Measurements from ENCODE around the gene PLD5. TPM values are rescaled to one million over a fixed set of nuclear protein-coding genes. Genes with fewer than 3 reads are reported as not detected.
"Not testable (repeated sequence)": the region's sequence is repeated elsewhere in the genome, so short reads cannot be mapped to it uniquely, and the experiment has no call there.

The PLD5 gene
- total RNA-seq, 1 experiment from 2014 or later: not detected

DNA sequence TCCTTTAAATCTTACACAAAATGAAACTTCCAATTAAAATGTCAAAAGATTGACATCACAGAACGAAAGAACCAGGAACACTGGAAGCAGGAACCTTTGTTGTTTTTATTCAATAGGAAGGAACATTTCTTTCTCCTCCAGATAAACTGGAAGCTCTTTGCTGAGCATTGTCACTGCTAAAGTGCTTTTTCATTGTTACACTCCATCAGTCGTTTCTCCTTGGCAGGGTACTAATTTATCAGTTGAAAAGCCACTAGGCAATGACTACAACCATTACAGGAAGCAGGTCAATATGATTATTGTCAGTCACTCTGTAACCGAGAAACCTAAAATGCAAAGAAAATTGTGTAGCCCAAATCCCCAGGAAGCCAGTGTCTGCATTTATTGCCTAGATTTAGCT is 362.4 kb downstream of the PLD5 start:
- DNase-seq (ENCODE audit: low spot score): no peak

DNA sequence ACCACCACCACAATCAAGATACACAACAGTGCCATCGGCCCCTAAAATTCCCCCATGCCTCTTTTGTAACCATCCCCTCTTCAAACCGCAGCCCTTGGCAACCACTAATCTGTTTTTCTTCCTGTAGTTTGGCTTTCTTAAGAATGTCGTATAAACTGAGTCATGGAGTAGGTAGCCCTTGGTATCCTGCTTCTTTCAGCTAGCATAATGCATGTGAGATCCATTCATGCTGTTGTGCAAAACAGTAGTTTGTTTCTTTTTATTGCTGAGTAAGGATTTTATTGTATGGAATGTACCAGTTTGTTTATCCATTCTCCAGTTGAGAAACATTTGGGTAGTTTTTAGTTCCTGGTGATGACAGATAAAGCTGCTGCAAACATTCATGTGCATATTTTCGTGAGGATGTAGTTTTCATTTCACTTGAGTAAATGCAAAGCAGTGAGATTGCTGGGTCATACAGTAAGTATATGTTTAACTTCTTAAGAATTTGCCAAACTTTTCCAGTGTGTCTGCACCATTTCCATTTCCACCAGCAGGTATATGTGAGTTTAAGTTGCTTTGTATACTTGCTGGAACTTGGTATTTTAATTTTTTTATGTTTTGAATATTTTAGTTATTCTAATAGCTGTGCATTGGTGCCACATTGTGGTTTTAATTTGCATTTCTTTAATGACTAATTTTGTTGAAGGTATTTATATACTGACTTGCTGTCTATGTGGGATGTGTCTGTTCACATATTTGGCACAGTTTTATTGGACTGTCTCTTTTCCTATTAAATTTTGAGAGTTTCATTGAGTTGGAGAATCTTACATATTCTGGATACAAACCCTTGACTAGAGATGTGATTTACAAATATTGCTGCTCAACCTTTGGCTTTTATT is 377.2 kb downstream of the PLD5 start:
- no peak for DNase-seq (ENCODE audit: low spot score)

DNA sequence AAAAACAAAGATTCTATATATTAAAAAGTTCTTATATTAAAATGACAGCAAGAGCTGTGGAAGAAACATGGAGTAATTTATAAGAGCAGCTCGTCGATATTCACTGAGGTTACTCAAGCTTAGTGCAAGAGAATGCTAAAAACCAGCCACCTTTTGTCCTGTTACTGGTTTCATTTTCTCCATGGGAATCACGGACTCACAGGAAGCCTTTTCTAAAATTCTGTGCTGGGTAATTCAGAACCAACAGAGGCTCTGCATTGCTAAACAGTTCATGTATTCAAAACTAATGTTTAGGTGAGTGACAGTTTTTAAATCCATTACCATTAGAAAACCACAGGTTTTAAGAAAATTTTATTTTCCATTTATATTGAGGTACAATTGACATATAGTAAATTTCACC is 377.8 kb downstream of the PLD5 start:
- no peak for DNase-seq (ENCODE audit: low spot score)

DNA sequence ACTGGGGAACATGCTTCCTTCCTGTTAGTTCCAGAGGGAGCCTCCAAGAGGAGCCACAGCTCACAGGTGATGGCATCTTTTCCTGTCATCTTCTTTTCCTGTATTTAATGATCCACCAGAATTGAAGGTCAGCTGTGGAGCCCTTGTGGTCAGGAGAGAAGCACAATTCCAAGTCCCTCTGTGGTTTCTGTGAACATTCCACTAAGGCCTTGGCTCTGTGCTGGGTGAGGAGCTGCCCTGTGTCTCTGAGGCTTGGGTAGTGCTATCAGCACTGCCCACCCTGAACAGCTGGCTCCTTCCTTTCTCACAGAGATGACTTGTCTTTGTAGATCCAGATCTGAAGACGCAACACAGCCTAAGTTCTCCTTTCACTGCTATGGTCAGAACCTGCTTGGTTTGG is 383.7 kb downstream of the PLD5 start:
- no peak for DNase-seq (ENCODE audit: low spot score)

DNA sequence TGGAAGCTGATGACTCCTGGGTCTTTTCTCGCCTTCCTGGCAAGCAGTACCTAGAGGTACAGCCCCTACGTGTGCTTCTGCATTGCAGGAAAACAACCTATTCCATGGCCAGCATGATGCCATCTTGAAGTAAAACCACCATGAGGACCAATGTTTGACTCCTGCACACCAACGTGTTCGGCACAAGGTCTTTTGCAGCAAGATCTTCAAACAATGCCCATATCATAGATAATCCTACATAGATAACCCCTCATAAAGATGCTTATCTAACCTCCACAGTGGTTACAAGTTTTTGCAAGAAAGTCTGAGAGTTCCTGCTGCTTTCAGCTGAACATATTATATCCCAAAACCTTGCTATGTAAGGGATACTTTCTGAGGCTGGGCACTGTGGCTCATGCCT is 384.5 kb downstream of the PLD5 start:
- no peak for DNase-seq (ENCODE audit: low spot score)

DNA sequence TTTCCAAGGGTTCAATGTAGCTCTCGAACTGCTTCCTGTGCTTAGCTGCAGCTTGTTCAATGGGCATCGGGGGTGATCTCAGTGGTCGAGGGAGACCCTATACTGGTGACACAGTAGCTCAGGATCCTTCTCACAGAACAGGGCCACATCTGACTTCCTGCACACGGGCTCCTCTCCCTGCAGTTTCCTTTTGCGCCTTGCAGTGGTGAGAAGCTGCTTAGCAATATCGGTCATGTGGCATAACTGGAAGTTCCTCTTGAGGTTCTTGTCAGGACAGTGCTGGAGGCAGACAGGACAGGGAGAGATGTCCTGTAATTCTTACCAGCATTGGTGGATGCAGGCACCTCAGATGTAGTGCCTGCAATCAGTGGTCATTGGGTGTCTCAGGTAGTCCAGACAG is 385.1 kb downstream of the PLD5 start:
- no peak for DNase-seq (ENCODE audit: low spot score)

DNA sequence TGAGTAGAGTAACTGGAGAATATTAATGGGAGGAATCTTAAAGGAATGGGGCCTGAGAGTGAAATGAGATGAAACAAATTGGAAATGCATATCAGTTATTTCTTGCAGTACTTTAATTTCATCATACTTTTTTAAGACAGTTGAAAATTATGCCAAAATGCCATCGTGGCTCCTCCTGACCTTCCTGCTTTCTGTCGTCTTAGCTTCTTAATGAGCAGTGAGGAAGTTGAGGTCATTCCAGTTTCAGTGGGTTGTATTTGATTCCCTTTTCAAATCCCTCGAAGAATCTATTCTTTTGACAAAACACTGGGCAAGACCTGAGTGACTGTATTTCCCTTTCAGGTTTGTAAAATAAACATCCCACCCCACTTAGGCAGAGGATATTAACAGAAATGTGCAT is 390.7 kb downstream of the PLD5 start:
- DNase-seq (ENCODE audit: low spot score): no peak

DNA sequence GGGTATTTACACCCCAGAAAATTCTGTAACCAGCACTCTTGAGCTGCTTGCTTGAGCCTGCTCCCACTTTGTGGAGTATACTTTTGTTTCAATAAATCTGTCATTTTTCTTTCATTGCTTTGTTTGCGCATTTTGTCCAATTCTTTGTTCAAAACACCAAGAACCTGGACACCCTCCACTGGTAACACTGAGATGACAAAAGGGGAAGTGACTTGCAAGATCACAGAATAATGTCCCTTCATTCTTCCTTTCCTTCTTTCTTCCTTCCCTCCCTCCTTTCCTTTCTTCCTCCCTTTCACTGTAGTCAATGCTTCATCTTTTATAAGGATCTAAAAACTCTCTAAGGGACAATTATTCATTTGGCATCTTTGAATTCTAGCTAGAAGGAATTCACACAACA is 391.1 kb downstream of the PLD5 start:
- no peak for DNase-seq (ENCODE audit: low spot score)

DNA sequence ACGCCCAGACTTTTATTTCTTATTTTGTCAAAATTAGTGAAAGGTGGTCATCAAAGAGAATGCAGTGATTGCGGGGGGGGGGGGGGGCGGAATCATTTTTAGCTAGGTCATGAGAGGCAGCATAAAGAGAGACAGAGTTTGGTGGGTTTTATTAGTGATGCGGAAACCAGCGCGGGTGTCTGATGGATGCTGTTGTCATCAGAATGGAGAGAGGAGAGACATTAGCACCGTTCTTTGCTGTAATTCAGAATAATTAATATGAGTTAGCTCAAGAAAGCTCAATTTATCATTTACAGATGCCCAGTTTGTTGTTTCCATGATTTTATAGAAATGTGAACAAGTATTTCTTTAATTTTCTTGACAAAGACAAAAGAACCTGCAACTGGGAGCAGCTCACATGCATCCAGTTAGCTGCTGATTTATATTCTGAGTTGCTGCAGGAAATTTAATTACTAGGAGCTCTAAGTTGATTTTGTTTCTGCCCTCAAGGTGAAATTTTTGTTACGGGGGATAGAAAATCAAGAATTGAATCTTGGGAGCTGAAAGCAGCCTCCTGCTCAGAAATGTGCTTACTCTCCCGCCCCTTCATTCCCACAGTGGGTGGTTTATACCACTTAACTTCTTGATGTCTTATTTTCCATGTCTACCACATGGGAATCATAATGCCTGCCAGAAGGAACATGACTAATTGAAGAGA is 392.2 kb downstream of the PLD5 start:
- DNase-seq (ENCODE audit: low spot score): no peak

DNA sequence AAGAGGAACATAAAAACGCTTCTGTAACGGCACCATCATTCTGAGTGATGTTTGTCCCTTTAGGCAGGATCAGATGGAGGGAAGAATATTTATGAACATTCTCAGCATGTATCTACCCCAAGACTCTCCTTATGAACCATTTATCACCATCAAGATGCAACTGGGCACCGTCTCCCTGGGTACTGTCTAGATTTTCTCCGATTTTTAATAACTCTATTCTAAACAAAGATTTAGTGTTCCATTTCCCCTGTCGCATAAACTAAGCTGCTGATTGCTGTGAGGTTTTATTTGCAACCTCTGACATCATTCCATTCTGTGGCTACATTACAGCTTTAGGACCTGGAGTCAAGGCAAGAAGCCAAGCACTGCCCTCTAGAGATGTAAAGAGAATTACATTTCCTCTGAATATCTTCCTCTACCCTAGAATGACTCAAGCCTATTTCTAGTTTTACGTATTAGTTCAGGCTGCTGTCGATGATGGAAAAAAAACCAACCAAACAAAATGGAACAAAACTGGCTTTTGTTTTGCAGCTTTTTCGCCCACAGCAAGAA is 395.5 kb downstream of the PLD5 start:
- DNase-seq (ENCODE audit: low spot score): peak; percentile 54

DNA sequence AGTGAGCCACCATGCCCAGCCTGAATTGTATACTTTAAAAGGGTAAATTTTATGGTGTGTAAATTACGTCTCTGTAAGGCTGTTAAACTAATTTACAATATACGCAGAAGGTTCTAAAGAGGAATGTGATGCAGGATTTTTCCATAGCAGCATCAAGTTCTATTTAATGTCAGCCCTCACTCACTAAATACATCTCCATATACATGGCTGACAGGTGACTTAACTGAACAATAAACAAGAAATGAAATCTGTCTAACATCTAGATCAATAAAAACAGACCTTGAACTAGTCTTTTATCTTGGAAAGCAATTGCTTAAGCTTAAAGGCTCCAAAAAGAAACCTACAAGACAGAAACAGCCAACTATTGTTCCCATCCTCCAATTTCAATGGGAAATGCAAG is 404.1 kb downstream of the PLD5 start:
- DNase-seq (ENCODE audit: low spot score): no peak

DNA sequence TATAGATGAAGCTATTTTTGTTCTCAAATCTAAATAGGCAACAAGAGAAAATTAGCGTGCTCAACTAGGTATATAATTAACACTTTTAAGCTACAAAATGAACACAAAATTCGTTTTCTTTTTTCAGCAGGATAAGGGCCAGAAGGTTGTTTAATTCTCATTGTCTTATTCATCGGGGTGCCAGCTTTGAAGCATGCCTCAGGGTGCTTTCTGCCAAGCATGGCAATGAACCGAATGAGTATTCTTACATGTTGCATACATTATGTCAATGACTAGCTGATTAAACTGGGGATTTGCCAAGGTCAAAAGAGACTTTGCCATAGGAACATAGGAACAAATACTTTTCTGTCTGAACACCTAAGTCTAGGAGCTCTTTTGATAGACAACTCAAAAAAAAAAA is 423.6 kb downstream of the PLD5 start:
- no peak for DNase-seq (ENCODE audit: low spot score)

DNA sequence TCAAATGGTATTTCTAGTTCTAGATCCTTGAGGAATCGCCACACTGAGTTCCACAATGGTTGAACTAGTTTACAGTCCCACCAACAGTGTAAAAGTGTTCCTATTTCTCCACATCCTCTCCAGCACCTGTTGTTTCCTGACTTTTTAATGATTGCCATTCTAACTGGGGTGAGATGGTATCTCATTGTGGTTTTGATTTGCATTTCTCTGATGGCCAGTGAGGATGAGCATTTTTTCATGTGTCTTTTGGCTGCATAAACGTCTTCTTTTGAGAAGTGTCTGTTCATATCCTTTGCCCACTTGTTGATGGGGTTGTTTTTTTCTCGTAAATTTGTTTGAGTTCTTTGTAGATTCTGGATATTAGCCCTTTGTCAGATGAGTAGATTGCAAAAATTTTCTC is 427.2 kb downstream of the PLD5 start:
- not testable (repeated sequence) for DNase-seq (ENCODE audit: low spot score)

DNA sequence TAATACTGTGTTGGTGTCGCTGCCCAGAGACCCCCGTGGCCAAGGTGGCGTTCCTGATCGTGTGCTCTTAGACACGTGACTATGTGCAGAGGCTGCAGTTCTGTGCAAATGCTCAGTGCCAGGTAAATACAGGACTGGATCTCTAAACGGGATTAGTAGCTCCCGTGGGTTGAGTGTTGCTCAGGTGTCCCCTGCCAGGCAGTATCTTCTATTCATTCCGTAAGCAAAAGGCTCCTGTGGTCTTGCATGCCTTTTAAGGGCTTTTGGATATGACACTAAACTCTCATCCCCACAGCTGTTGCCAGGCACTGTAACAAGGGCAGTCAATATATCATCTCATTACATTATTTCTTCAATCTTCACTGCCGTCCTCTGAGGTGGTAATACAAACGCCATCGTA is 431.4 kb downstream of the PLD5 start:
- DNase-seq (ENCODE audit: low spot score): no peak

DNA sequence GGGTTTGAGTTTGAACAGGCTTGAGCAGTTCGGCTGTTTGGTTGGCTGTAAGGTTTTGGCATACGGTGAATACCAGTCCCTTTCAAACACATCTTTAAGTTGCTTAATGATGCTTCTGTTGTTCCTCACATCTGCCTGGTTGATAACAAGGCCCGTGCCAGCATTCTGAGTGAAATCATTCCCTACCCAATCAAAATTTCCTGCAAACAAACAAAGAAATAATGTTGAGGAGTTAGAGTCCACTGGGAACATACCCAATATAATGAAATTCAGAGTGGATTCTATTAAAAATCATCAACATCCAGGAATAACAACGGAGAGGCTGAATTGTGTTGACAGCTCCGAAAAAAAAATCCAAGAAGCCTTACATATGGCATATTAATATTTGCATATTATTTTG is 434.6 kb downstream of the PLD5 start:
- DNase-seq (ENCODE audit: low spot score): no peak

DNA sequence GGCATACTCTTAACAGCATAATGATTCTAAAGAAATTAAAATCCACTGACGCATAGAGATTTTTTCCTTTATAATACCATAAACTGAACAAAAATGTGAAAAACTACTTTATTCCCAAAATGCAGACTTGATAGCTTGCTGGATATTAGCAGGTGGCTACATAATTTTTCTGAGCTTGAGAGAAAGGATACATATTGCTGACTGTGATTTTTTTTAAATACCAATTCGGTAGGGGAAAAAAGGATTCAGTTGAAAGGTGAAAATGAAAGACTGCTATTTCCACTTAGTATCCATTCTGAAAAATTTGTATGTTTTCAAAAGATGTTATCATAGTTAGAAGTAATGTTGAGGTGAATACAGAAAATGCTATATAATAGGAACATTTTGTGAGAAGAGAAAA is 435.6 kb downstream of the PLD5 start:
- no peak for DNase-seq (ENCODE audit: low spot score)

DNA sequence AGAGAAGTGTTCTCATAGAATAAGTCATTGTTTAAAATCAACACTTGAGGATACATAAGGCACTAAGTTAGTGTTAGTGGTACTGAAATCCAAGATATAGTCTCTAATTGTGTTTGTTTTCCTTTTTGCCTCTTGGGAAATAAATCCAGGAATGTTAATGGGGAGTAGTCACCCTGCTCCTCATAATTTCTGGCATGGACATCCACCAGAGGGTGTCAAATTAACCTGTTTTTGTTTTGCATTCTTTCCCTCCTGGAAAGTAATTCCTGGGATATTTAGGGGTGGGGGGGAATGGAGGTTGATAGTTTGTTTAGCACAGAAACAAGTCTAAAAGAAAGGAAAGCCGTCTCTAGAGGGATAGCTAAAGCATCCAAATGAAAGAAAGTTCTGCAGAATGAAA is 437.8 kb downstream of the PLD5 start:
- DNase-seq (ENCODE audit: low spot score): no peak

DNA sequence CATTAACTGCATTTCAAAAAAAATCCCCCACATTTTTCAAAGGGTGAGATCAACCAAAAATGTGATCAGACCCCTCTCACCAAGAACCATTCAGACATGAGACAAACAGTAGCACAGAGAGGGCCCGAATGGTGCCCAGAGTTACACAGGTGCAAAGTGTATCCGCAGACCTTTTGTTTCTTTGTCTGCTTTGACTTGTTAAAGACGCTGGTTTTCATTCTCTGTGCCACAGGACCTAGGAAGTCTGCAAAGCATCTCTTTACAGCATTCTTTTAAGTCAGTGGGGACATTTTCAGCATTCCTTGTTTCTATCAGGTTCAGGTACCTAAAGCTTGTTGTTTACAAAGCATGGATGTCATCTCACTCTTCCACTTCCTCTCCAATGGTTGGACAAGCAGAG is 438.4 kb downstream of the PLD5 start:
- no peak for DNase-seq (ENCODE audit: low spot score)

DNA sequence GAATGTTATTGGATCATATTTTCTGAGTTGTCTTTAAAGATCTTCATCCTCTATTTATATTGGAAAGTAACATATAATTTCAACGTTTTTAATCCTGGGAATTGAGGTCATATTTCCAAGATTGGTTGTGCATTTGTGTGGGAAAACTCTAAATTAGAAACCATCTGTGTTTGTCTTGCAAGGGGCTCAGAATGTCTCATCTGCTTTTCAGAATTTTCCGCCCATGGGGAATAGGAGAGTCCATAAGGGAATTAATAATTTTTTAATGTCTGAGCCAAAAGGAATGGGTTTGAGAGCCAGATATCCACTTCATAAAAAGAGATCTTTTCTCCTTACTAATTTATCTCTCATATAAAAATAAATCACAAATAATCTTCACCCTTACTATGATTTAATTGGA is 440.8 kb downstream of the PLD5 start:
- no peak for DNase-seq (ENCODE audit: low spot score)

DNA sequence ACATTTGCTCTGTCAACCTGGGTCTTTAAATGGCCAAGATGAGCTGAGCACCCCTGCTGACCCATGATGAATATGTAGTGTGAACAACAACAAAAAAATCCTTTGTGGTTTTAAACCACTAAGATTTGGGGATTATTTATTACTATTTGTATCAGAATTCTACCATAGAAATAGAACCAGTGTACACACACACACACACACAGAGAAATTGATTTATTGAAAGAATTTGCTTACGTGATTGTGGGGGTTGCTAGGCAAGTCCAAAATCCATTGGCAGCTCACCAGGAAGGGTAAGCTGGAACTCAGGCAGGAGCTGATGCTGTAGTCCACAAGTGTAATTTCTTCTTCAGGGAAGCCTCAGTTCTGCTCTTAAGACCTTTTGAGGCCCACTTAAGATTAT is 443.1 kb downstream of the PLD5 start:
- DNase-seq (ENCODE audit: low spot score): no peak

DNA sequence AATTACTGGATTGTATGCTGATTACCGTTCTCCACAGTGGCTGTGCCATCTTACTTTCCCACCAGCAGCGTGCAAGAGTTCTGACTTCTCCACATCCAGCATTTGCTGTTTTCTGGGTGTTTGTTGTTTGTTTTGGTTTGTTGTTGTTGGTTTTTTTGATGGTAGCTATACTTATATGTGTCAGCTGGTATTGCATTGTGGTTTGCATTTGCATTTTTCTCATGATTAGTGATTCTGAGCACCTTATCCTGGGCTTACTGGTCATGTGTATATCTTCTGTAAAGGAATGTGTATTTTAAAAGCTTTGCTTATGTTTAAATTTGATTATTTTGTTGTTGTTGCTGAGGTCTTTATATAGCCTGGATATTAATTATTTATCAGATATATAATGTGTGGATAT is 458.7 kb downstream of the PLD5 start:
- DNase-seq (ENCODE audit: low spot score): no peak

DNA sequence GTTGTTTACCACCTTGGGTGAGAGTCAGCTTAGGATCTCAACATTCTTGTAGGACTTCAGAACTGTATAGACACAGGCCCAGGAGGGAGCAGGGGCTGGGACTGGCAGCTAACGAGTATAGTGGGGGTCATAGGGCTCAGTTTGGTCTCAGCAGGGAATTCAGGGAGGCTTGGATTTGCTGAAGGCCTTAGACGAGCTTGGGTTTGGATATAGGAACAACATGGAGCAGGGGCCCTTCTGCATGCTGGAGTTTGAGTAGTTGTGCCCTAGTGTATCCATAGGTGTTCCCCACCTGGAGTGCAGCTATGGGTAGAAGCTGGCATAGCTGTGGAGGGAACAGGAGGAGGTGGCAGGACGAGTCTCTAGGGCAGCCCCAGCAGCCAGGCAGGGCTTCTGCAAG is 462.2 kb downstream of the PLD5 start:
- no peak for DNase-seq (ENCODE audit: low spot score)

DNA sequence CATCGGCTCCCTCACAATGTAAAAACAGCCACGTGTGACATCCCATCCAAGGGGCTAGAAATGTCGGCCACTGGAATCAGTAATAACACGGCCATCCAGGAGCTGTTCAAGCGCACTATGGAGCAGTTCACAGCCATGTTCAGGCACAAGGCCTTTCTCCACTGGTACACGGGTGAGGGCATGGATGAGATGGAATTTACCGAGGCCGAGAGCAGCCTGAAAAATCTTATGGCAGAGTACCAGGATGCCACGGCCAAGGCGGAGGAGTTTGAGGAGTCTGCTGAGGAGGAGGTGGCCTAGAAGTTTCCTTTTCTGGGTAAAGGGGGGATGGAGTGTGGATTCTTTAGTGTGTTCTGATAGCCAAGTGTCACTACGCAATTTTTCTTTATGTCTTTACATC is 464.5 kb downstream of the PLD5 start:
- DNase-seq (ENCODE audit: low spot score): no peak
